ENCODE results near the gene IMP3. TPM values are rescaled to one million over a fixed set of nuclear protein-coding genes. Genes with fewer than 3 reads are reported as not detected.
A peak's percentile ranks its signal among the peaks of the same experiment; 100 is the strongest.

IMP3 gene
- total RNA-seq, 1 donor from 2014 or later: 54.9 TPM

GRCh38 chr15:75677465-75678323 lies 37.7 kb upstream of the IMP3 start:
- ATAC-seq (no peak), DNase-seq (no peak)
- no peaks in the 10 kb centered on the region for H3K9me3 ChIP-seq
- intact Hi-C loops (cut with DNase I): no loop called here
- H3K27me3 ChIP-seq: no peaks in the 10 kb centered on the region
- peaks cover 20% of the 10 kb centered on the region for H3K4me1 ChIP-seq
- no peaks in the 10 kb centered on the region for H3K36me3 ChIP-seq
- H3K4me3 ChIP-seq: no peak overlapping the region
- H3K27ac ChIP-seq: no peak overlapping the region
- TF ChIP-seq, protein P1, sequence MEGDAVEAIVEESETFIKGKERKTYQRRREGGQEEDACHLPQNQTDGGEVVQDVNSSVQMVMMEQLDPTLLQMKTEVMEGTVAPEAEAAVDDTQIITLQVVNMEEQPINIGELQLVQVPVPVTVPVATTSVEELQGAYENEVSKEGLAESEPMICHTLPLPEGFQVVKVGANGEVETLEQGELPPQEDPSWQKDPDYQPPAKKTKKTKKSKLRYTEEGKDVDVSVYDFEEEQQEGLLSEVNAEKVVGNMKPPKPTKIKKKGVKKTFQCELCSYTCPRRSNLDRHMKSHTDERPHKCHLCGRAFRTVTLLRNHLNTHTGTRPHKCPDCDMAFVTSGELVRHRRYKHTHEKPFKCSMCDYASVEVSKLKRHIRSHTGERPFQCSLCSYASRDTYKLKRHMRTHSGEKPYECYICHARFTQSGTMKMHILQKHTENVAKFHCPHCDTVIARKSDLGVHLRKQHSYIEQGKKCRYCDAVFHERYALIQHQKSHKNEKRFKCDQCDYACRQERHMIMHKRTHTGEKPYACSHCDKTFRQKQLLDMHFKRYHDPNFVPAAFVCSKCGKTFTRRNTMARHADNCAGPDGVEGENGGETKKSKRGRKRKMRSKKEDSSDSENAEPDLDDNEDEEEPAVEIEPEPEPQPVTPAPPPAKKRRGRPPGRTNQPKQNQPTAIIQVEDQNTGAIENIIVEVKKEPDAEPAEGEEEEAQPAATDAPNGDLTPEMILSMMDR (IDR thresholded peaks at IDR 0.05): no peak

DNA sequence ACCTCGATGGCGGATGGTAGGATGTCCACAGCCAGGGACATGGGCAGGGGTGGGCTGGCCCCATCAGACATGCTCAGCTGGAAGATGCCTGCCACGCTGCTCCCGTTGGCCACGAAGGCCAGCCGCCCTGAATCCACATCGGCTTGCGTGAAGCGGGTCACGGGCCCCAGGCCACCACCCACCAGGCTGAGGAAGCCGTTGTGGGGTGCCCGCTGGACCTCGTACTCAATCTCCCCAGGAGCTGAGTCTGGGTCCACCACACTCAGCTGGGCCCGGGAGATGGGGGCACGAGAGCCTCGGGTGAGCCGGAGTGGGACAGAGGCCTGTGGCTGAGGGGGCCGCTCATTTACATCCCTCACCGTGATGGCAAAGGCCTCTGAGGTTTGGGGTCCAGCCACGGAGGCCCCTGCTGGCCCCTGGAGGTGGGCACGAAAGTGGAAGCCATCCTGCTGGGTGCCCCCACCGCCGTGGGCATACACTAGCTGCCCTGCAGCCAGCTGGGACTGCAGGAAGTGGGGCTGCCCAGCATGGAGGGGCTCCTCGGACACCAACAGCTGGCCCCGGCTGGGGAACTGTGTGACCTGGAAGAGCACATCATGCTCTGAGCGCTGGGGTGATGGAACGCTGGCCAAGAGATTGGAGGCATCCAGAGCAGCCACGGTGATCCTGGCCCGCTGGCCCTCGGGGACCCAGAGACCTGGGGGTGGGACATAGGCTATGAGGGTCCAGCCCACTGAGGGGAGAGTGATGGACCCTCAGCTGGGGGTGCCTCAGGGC lies 36.9 kb upstream of the IMP3 start:
- no peaks in the 10 kb centered on the region for H3K27me3 ChIP-seq
- no peak for DNase-seq
- no peak for ATAC-seq
- no peaks in the 10 kb centered on the region for H3K9me3 ChIP-seq
- H3K4me1 ChIP-seq: peaks cover 24% of the 10 kb centered on the region
- intact Hi-C loops (cut with DNase I): no loop called here
- TF ChIP-seq, protein P1 (IDR thresholded peaks at IDR 0.05): no peak
- no peaks in the 10 kb centered on the region for H3K36me3 ChIP-seq
- H3K4me3 ChIP-seq: no peak overlapping the region
- no peak overlapping the region for H3K27ac ChIP-seq

DNA sequence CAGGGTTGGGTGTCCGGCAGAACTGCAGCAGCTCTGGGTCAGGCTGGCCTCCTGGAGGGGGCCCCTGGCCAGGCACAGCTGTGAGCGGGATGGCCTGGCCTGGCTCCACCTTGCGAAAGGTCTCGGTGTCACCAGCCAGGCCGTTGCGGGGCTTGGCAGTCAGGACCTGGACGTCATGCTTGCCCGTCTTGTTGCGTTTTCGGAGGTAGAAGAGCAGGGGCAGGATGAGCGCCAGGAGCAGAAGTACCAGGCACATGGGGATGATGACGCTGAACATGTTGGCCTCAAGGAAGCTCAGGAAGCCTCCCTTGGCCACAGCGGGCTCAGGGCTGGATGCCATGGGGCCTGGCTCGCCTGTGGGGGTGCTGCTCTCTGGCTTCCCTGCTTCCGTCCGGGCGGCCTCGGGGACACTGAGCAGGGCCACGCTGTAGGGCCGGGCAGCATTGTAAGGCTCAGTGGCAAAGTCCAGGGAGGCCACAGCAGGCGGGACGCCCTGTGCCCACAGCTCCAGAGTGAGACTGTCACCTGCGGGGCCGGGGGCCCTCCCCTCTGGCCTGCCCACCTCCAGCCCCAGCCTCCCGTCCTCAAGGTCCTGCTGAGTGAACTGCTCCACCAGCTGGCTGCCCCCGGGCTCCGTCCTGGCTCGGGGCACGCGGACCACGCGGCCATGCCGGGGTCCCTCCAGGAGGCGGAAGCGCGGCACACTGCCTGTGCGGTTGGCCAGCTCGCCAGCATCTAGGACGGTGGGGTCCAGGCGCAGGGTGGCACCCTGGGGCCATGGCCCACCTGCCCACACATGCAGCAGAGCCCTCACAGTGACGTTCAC lies 35.8 kb upstream of the IMP3 start:
- no peaks in the 10 kb centered on the region for H3K27me3 ChIP-seq
- TF ChIP-seq, protein P1 (IDR thresholded peaks at IDR 0.05): no peak
- H3K9me3 ChIP-seq: no peaks in the 10 kb centered on the region
- intact Hi-C loops (cut with DNase I): no loop called here
- no peak for ATAC-seq
- no peaks in the 10 kb centered on the region for H3K36me3 ChIP-seq
- peaks cover 24% of the 10 kb centered on the region for H3K4me1 ChIP-seq
- H3K27ac ChIP-seq: peak overlapping the region; percentile 51
- no peak for DNase-seq
- H3K4me3 ChIP-seq: no peak overlapping the region

DNA sequence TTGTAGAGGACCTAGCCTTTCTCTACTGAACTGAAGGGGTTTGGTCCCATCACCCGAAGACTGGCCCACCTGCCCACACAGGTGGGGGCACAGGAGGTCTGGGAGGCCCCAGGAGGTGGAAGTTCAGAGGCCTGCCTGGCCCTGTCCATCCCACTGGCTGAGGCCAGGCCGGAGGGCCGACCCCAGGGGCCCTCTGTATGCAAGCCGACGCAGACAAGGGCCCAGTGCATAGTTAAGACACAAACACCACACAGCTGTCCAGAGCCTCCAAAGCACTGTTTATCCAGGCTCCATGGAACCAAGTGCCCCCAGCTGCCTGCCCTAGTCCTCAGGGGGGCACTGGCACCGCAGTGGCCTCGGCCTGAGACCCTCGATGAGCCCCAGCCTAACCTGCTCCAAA lies 34.3 kb upstream of the IMP3 start:
- TF ChIP-seq, protein P1 (IDR thresholded peaks at IDR 0.05): no peak
- Histone ChIP-seq H3K27ac (no peak overlapping the region), H3K27me3 (no peaks in the 10 kb centered on the region), H3K4me1 (peaks cover 24% of the 10 kb centered on the region), H3K36me3 (no peaks in the 10 kb centered on the region), H3K9me3 (no peaks in the 10 kb centered on the region), H3K4me3 (no peak overlapping the region)
- ATAC-seq: no peak
- intact Hi-C loops (cut with DNase I): no loop called here
- no peak for DNase-seq

- peak; percentile 64 for ATAC-seq
- no peak overlapping the region for H3K4me3 ChIP-seq
- no peaks in the 10 kb centered on the region for H3K27me3 ChIP-seq
- H3K27ac ChIP-seq: peak overlapping the region; percentile 71
- intact Hi-C loops (cut with DNase I): no loop called here
- no peaks in the 10 kb centered on the region for H3K36me3 ChIP-seq
- peak; percentile 81 for DNase-seq
- no peaks in the 10 kb centered on the region for H3K9me3 ChIP-seq
- TF ChIP-seq, protein P1 (IDR thresholded peaks at IDR 0.05): no peak
- H3K4me1 ChIP-seq: peaks cover 24% of the 10 kb centered on the region
These were observed 33.6 kb upstream of the IMP3 start for GRCh38 chr15:75673426-75674235.

All from upper lobe of right lung (tissue), 1 donor.